Jurkat, Clone E6-1 (cell line): ENCODE measurements around the gene WNT9B.

ENCODE experiments used
- DNase-seq: peaks from one replicate; pipeline ENCODE4 v3.0.0-alpha.2; 2011; ENCODE audit warnings: low read depth, low spot score
- H3K4me3 ChIP-seq: 2 replicates; pipeline ENCODE4 v1.5.1; 2011; ENCODE audit warnings: mild to moderate bottlenecking, low read length, control low read depth, moderate library complexity

Gene WNT9B

GRCh38 chr17:46875849-46876352, 24.5 kb downstream of the WNT9B start:
- DNase-seq: peak; percentile 38
- H3K4me3 ChIP-seq: no peak overlapping the region

GRCh38 chr17:46876353-46876887, 25.0 kb downstream of the WNT9B start:
- no peak overlapping the region for H3K4me3 ChIP-seq
- peak; percentile 43 for DNase-seq

GRCh38 chr17:46876926-46877325, 25.5 kb downstream of the WNT9B start:
- H3K4me3 ChIP-seq: no peak overlapping the region
- no peak for DNase-seq

- H3K4me3 ChIP-seq: no peak overlapping the region
- DNase-seq: peak; percentile 59
Observed at GRCh38 chr17:46877466-46877865, 26.1 kb downstream of the WNT9B start.

GRCh38 chr17:46878055-46878454, 26.7 kb downstream of the WNT9B start:
- H3K4me3 ChIP-seq: no peak overlapping the region
- no peak for DNase-seq

- no peak overlapping the region for H3K4me3 ChIP-seq
- DNase-seq: no peak
Observed at GRCh38 chr17:46879101-46879500, 27.7 kb downstream of the WNT9B start.

- DNase-seq: no peak
Observed at GRCh38 chr17:46881015-46881414, 29.6 kb downstream of the WNT9B start.

GRCh38 chr17:46882666-46883065, 31.3 kb downstream of the WNT9B start:
- no peak overlapping the region for H3K4me3 ChIP-seq

More at GRCh38 chr17:46881015-46881414, 29.6 kb downstream of the WNT9B start:
- no peak overlapping the region for H3K4me3 ChIP-seq

GRCh38 chr17:46883871-46884520, 32.6 kb downstream of the WNT9B start:
- DNase-seq: no peak
- H3K4me3 ChIP-seq: no peak overlapping the region

More at GRCh38 chr17:46882666-46883065, 31.3 kb downstream of the WNT9B start:
- DNase-seq: no peak

- DNase-seq: no peak
- no peak overlapping the region for H3K4me3 ChIP-seq
Observed at GRCh38 chr17:46884552-46884951, 33.2 kb downstream of the WNT9B start.

- H3K4me3 ChIP-seq: no peak overlapping the region
Observed at GRCh38 chr17:46885415-46886309, 34.3 kb downstream of the WNT9B start.

GRCh38 chr17:46886310-46886663, 34.9 kb downstream of the WNT9B start:
- H3K4me3 ChIP-seq: no peak overlapping the region
- no peak for DNase-seq

More at GRCh38 chr17:46885415-46886309, 34.3 kb downstream of the WNT9B start:
- no peak for DNase-seq

- DNase-seq: no peak
- no peak overlapping the region for H3K4me3 ChIP-seq
Observed at GRCh38 chr17:46887717-46888116, 36.3 kb downstream of the WNT9B start.

- no peak for DNase-seq
- no peak overlapping the region for H3K4me3 ChIP-seq
Observed at GRCh38 chr17:46888727-46889126, 37.3 kb downstream of the WNT9B start.

- H3K4me3 ChIP-seq: no peak overlapping the region
Observed at GRCh38 chr17:46889519-46889918, 38.1 kb downstream of the WNT9B start.

GRCh38 chr17:46889992-46890564, 38.7 kb downstream of the WNT9B start:
- H3K4me3 ChIP-seq: no peak overlapping the region
- no peak for DNase-seq

More at GRCh38 chr17:46889519-46889918, 38.1 kb downstream of the WNT9B start:
- DNase-seq: no peak

GRCh38 chr17:46890638-46891037, 39.3 kb downstream of the WNT9B start:
- no peak for DNase-seq

GRCh38 chr17:46892192-46892703, 40.9 kb downstream of the WNT9B start:
- no peak for DNase-seq
- no peak overlapping the region for H3K4me3 ChIP-seq

More at GRCh38 chr17:46890638-46891037, 39.3 kb downstream of the WNT9B start:
- H3K4me3 ChIP-seq: no peak overlapping the region

- no peak for DNase-seq
- no peak overlapping the region for H3K4me3 ChIP-seq
Observed at GRCh38 chr17:46894024-46894423, 42.6 kb downstream of the WNT9B start.
